ENCODE data around the gene ADCY1.

DNA sequence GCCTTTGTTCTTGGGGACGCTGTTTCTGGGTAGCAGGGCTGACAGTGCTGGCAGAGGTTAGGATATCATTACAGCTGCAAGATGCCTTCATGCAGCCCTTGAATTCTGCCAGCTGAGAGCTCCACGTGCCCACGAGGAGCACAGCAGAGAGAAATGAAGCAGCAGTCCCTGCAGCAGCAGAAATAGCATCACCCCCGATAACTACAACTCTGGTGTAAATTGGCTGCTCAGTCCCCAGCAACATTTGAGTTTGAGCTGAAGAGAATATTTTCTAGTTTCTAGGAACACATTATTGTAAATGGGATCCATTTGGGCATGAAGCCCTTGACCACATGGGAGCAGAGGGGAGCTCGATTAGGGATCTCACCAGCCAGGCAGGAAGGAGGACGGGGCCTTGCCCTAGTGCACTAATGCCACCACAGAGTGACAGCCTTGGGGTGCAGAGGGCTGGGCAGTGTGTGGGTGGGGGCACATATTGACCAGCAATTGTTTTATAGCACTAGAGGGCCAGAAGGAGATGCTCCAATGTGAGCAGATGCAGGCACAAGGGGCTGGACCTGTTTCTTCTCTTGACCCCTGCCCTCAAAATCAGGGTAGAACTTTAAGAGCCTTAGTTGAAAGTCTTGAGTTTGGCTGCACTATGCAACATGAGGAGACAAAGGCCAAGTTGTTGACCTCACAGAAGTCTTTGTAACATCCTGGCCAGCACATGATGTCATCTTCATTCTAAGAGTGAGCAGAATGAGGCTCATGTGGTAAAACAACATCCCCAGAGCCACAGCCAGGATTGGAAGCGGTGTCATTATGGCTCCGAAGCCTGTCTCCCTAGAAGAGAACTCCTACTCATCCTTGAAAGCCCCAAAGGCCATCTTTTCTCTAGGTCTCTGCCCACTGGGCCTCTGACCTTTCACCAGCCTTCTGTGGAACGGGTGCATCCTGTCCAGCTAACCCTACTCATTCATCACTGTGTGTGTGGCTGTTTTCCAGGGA is 52.6 kb downstream of the ADCY1 start:
- TF ChIP-seq CTCF (optimal IDR thresholded peaks at IDR 0.05 in 1 of 3, IDR thresholded peaks at IDR 0.05 in 1 of 3, conservative IDR thresholded peaks at IDR 0.05 in 1 of 3; ENCODE audit: extremely low read depth in 1 of 3, insufficient read depth in 2 of 3, low read length in 3 of 3) (no peak), EZH2 (IDR thresholded peaks at IDR 0.05; ENCODE audit: low read length) (no peak)
